Measurements from ENCODE around the gene TBX10.

Gene TBX10

GRCh38 chr11:67584881-67585873 lies 54.4 kb downstream of the TBX10 start:
- no peaks in the 10 kb centered on the region for H3K9me3 ChIP-seq (ENCODE audit: control insufficient read depth, insufficient read depth, low read length)
- H3K27ac ChIP-seq (ENCODE audit: low read depth, low read length) = peak overlapping the region; percentile 90
- H3K36me3 ChIP-seq (ENCODE audit: control insufficient read depth, low read length) = peaks cover 57% of the 10 kb centered on the region
- no peaks in the 10 kb centered on the region for H3K9me2 ChIP-seq (replicated peaks; ENCODE audit: control insufficient read depth, low read length)
- H3K79me2 ChIP-seq (ENCODE audit: control insufficient read depth, low read length) = peaks cover 32% of the 10 kb centered on the region
- peak overlapping the region; percentile 80 for H3K4me3 ChIP-seq (ENCODE audit: low read length)
- H3K27me3 ChIP-seq (ENCODE audit: control insufficient read depth, low read length) = peaks cover 13% of the 10 kb centered on the region; the same call in 1 of the 2 replicates
- TF ChIP-seq EZH2phosphoT487 (IDR thresholded peaks at IDR 0.05; ENCODE audit: borderline replicate concordance, low read length) = no peak
- TF ChIP-seq, protein P1, sequence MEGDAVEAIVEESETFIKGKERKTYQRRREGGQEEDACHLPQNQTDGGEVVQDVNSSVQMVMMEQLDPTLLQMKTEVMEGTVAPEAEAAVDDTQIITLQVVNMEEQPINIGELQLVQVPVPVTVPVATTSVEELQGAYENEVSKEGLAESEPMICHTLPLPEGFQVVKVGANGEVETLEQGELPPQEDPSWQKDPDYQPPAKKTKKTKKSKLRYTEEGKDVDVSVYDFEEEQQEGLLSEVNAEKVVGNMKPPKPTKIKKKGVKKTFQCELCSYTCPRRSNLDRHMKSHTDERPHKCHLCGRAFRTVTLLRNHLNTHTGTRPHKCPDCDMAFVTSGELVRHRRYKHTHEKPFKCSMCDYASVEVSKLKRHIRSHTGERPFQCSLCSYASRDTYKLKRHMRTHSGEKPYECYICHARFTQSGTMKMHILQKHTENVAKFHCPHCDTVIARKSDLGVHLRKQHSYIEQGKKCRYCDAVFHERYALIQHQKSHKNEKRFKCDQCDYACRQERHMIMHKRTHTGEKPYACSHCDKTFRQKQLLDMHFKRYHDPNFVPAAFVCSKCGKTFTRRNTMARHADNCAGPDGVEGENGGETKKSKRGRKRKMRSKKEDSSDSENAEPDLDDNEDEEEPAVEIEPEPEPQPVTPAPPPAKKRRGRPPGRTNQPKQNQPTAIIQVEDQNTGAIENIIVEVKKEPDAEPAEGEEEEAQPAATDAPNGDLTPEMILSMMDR (IDR thresholded peaks at IDR 0.05; ENCODE audit: low read depth, low read length, poor library complexity, severe bottlenecking) = no peak
- H3K4me2 ChIP-seq (ENCODE audit: low read length) = peak overlapping the region; percentile 98
- H3K4me1 ChIP-seq (ENCODE audit: control insufficient read depth, low read length) = peaks cover 67% of the 10 kb centered on the region
- H3F3A ChIP-seq (ENCODE audit: control insufficient read depth, insufficient read depth) = peaks cover 50% of the 10 kb centered on the region
- H4K20me1 ChIP-seq (ENCODE audit: control insufficient read depth, insufficient read depth, low read depth, low read length) = peaks cover 11% of the 10 kb centered on the region

GRCh38 chr11:67584205-67584880 lies 55.2 kb downstream of the TBX10 start:
- H3K9me2 ChIP-seq (replicated peaks; ENCODE audit: control insufficient read depth, low read length) = no peaks in the 10 kb centered on the region
- peaks cover 44% of the 10 kb centered on the region for H3F3A ChIP-seq (ENCODE audit: control insufficient read depth, insufficient read depth)
- TF ChIP-seq, protein P1 (IDR thresholded peaks at IDR 0.05; ENCODE audit: low read depth, low read length, poor library complexity, severe bottlenecking) = no peak
- TF ChIP-seq EZH2phosphoT487 (IDR thresholded peaks at IDR 0.05; ENCODE audit: borderline replicate concordance, low read length) = no peak
- H3K79me2 ChIP-seq (ENCODE audit: control insufficient read depth, low read length) = peaks cover 32% of the 10 kb centered on the region
- peak overlapping the region; percentile 90 for H3K27ac ChIP-seq (ENCODE audit: low read depth, low read length)
- peaks cover 64% of the 10 kb centered on the region for H3K4me1 ChIP-seq (ENCODE audit: control insufficient read depth, low read length)
- H3K4me2 ChIP-seq (ENCODE audit: low read length) = peak overlapping the region; percentile 98
- peaks cover 11% of the 10 kb centered on the region for H4K20me1 ChIP-seq (ENCODE audit: control insufficient read depth, insufficient read depth, low read depth, low read length)
- peaks cover 21% of the 10 kb centered on the region; the same call in 1 of the 2 replicates for H3K27me3 ChIP-seq (ENCODE audit: control insufficient read depth, low read length)
- peaks cover 51% of the 10 kb centered on the region for H3K36me3 ChIP-seq (ENCODE audit: control insufficient read depth, low read length)
- H3K9me3 ChIP-seq (ENCODE audit: control insufficient read depth, insufficient read depth, low read length) = no peaks in the 10 kb centered on the region
- H3K4me3 ChIP-seq (ENCODE audit: low read length) = peak overlapping the region; percentile 80

DNA sequence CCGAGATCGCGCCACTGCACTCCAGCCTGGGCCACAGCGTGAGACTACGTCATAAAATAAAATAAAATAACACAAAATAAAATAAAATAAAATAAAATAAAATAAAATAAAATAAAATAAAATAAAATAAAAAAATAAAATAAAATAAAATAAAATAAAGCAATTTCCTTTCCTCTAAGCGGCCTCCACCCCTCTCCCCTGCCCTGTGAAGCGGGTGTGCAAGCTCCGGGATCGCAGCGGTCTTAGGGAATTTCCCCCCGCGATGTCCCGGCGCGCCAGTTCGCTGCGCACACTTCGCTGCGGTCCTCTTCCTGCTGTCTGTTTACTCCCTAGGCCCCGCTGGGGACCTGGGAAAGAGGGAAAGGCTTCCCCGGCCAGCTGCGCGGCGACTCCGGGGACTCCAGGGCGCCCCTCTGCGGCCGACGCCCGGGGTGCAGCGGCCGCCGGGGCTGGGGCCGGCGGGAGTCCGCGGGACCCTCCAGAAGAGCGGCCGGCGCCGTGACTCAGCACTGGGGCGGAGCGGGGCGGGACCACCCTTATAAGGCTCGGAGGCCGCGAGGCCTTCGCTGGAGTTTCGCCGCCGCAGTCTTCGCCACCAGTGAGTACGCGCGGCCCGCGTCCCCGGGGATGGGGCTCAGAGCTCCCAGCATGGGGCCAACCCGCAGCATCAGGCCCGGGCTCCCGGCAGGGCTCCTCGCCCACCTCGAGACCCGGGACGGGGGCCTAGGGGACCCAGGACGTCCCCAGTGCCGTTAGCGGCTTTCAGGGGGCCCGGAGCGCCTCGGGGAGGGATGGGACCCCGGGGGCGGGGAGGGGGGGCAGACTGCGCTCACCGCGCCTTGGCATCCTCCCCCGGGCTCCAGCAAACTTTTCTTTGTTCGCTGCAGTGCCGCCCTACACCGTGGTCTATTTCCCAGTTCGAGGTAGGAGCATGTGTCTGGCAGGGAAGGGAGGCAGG lies 56.0 kb downstream of the TBX10 start, which contains the start of gene GSTP1:
TSS of gene GSTP1 (plus strand) at position 566 of the 958 bp plus-strand sequence. CDS start at position 598, 32 bp downstream.
- Histone ChIP-seq H3K9me2 (replicated peaks; ENCODE audit: control insufficient read depth, low read length) (no peaks in the 10 kb centered on the region), H3K4me3 (ENCODE audit: low read length) (peak within 1 kb of the TSS; percentile 80), H3K27ac (ENCODE audit: low read depth, low read length) (peak within 1 kb of the TSS; percentile 90), H3K4me2 (ENCODE audit: low read length) (peak within 1 kb of the TSS; percentile 98), H3K36me3 (ENCODE audit: control insufficient read depth, low read length) (peaks cover 43% of the 10 kb centered on the region), H3K27me3 (ENCODE audit: control insufficient read depth, low read length) (peaks cover 23% of the 10 kb centered on the region; the same call in 1 of the 2 replicates), H3K4me1 (ENCODE audit: control insufficient read depth, low read length) (peaks cover 61% of the 10 kb centered on the region), H4K20me1 (ENCODE audit: control insufficient read depth, insufficient read depth, low read depth, low read length) (peaks cover 11% of the 10 kb centered on the region), H3K9me3 (ENCODE audit: control insufficient read depth, insufficient read depth, low read length) (no peaks in the 10 kb centered on the region), H3F3A (ENCODE audit: control insufficient read depth, insufficient read depth) (peaks cover 42% of the 10 kb centered on the region), H3K79me2 (ENCODE audit: control insufficient read depth, low read length) (peaks cover 32% of the 10 kb centered on the region)
- TF ChIP-seq, protein P1 (IDR thresholded peaks at IDR 0.05; ENCODE audit: low read depth, low read length, poor library complexity, severe bottlenecking) = peak; percentile 74
- no peak for TF ChIP-seq EZH2phosphoT487 (IDR thresholded peaks at IDR 0.05; ENCODE audit: borderline replicate concordance, low read length)
